NCI-H2029 (cell line): Measurements from ENCODE around the gene ZNF281.

Experiments used
- DNase-seq: peaks from one replicate; lab custom pipeline; 2025; lab: John Stamatoyannopoulos, UW

ZNF281 gene

DNA sequence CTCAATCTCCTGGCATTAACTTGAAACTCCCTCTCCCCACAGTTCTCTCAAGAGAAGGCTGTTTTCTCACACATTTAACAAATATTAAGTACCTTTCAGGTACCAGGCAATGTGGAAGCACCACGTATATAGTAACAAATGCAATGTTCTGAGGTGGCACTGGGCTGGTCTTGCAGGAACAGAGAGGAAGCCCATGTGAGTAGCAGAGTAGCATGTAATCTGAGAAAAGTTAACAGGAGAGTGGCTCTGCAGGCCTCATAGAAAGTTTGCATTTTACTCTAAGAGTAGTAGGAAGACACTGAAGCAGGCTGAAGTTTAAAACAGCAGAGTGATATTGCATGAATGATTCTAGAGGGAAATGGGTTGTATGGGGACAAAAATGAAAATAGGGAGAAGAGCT is 21.0 kb downstream of the ZNF281 start:
- no peak for DNase-seq

DNA sequence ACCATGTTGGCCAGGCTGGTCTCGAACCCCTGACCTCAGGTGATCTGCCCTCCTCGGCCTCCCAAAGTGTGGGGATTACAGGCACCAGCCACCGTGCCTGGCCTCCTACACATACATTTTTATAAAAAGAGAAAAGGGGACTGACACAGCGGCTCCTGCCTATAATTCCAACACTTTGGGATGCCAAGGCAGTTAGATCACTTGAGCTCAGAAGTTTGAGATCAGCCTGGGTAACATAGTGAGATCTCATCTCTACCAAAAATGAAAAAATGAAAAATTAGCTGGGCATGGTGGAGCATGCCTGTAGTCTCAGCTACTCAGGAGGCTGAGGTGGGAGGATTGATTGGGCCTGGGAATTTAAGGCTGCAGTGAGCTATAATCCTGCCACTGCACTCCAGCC is 23.4 kb downstream of the ZNF281 start:
- no peak for DNase-seq

DNA sequence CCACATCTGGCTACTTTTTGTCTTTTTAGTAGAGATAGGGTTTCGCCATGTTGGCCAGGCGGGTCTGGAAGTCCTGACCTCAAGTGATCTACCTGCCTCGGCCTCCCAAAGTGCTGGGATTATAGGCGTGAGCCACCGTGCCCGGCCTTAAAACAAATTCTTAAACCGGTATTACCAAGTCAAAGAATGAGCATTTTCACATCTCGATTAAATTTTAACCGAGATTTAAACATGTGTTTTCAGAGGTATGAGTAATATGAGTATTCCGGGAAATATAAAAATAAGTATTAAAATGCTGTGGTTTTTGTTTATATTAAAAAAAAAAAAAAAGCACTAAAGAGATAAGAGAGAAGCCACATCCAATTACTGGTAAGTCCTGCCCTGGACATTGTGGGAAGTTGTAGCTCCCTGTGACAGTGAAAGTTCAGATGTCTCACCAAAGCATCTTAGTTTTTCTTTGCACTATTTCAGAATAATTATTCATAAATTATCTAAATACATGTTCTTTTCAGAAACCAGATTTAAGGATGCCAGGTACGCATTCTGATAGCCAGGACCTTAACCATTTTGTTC is 24.9 kb downstream of the ZNF281 start:
- no peak for DNase-seq

DNA sequence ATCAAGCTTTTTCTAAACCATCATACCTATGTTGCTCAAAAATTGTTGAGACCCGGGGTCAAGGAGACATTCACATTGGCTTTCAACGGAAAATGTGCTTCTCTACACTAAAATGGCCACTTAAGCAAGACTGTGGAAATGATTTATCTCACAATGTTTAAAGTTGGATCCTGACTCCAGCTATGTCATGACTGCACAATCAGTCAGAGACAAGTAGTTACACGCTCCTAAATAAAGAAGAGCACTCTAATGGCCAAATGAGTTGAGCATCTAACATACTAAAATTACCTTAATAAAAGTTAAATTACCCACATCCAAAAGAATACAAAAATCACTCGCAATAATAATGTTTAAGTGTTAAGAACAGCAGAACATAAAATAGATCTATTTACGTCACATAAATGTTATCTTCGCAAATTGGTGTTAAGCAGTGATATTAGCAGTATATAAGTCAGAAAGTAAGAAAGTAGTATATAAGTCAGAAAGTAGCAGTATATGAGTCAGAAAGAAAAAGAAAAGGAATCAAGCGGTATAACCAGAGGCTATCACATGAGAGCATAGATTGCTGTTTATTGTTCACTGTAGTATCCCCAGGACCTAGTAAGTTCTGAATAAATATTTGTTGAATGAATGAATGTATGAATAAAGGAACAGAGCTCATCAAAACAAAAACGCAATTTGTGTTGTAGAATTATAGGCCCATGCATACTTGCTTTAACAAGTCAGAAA is 28.4 kb downstream of the ZNF281 start:
- DNase-seq: no peak

DNA sequence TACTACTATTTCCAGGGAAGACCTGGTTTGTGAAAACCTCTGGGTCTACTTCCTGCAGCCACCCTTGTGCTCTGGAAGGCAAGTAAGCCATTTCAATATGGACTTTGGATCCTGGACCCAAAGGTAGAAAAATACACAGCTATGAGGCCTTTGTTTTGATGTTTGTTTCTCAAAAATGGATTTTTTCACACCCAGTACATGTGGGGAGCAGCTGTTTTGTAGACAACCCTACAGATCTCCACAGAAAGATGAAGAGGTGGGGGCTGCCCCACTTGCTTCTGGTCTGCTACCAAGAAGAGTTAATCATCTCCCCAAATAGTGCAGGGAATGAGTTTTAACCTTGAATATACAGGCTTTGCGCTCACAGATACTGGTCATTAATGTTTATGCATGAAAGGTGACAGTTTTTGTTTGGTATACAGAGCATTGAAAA is 29.2 kb downstream of the ZNF281 start:
- DNase-seq: no peak

DNA sequence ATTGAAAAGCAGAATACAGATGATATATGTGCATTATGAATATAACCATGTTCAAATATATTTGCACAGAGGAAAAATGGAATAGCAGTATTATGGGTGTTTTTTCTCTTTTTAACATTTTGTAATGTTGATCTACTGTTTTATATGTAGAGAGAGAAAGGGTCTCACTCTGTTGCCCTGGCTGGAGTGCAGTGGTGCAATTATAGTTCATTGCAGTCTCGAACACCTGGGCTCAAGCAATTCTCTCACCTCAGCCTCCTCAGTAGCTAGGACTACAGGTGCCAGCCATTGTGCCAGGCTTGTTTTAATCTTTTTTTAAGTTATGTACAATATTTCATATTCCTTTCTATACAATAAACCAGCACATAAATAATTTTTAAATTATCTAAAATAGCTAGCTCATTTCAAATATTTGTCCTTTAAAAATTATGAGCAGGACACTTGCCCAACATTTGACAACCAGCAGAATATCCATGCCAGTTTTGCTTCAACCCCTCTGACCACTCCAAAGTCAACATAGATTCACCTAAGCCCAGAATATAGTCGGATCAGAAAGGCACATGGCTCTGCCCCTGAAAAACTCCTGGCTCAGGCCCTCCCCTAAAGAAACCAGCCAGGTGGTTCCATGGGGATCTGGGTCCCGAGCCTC is 29.8 kb downstream of the ZNF281 start:
- no peak for DNase-seq

DNA sequence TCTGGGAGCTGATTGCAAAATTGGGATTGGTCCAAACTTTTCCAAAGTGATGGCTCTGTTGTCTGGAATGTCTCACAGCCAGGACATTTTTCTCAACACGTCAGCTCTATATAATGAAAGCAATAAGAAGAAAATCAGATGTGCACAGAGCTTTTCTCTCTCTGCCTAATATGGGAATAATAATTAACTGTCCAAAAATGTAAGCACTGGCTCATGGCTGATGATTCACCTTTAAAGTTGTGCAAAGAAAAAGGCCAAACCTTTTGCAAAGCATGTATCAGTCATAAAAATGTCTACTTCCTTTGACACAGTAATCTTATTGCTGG is 30.4 kb downstream of the ZNF281 start:
- no peak for DNase-seq

DNA sequence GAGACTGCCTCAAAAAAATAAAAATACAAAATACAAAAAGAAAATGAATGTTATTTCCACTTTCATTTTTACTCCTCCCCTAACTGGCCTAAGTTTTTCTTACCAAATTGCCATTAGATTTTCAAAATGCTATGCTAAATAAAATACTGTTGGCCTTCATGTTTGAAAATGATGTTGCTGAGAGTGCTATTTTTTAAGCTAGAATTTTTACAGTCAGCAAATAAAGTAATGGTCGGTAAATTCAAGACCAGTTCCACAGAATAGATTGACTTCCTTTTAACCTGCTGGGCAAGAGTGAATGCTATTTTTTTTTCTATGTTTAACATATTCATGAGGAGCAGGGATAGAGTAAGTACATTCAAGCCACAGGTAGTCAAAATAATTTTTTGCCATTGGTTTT is 31.7 kb downstream of the ZNF281 start:
- no peak for DNase-seq

DNA sequence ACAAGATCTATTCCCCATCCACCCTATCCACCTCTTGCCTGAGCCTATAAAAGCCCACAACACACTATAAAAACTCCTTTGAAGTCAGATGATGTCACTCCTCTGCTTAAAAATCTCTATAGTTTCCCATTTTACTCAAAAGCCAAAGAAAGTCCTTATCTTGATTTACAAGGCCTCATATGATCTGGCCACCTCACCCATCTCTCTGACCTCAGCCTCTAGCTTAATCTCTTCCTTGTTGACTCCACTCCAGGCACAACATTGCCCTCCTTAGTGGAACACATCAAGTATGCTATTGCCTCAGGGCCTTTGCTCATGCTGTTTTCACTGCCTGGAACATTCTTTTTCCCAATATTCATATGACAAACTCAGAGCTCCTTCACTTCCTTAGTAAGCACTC is 33.3 kb downstream of the ZNF281 start:
- DNase-seq: no peak

DNA sequence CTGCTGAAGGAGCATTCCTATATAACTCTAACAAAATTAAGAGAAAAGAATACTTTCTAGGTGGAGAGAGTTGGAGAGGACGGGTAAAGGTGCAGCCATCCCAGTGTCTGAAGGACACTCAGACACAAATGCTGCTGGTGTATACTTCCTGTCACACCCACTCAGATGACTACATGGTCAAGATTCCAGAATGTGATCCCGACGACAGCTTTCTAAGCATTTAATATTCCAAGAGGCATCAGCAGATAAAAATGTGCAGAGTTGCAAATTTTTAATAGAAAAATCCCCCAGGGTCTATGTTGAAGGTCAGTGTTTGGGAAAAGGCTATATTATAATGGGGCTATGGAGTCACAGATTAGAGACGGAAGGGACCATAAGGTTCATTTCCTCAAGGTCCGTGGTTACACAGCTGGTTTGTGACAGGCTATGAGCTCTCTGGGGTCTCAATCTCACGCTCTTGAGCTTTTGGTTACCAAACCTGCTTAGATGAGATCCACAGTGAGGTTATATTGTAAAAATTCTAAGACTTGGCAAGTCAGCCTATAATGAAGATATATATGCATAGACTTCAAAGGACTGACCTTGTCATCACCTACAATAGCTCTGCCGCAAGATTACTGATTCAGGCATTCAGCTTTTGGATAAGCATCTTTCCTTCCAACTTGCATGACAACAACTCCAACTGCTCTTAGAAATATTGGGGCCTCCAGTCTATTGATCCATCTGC is 35.1 kb downstream of the ZNF281 start:
- DNase-seq: no peak

DNA sequence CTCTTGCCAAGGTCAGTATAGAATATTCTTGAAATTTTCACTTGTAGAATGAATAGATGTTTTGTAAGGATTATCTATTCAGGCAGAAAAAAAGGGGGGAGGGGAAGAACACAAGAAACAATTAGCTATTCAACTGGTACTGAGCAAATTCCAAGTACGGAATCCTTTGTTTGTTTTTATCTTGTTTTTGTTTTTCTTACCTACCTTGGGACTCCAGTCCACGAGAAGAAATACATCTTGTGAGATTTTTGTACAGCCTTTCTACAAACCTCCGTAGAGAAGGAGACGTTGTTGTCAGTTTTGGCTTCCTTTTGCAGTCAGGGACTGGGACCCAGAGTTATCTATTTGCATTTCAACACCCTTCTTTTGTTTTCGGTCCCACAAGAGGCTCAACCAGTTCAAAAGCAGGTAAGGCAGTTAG is 36.0 kb downstream of the ZNF281 start:
- DNase-seq: no peak

DNA sequence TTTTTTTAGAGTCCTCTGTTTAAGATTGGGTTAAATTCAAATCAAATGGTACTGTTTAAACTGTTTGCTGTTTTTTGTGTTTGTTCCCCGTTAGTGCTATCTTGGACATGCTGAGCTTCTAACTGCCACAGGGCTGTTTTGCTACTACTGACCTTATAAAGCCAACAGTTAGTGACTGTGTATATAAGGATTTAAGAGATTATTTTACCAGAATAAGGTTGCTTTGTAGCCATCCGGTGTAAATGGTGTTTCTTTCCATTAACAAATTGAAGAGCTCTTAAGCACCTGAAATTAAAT is 37.0 kb downstream of the ZNF281 start:
- no peak for DNase-seq

DNA sequence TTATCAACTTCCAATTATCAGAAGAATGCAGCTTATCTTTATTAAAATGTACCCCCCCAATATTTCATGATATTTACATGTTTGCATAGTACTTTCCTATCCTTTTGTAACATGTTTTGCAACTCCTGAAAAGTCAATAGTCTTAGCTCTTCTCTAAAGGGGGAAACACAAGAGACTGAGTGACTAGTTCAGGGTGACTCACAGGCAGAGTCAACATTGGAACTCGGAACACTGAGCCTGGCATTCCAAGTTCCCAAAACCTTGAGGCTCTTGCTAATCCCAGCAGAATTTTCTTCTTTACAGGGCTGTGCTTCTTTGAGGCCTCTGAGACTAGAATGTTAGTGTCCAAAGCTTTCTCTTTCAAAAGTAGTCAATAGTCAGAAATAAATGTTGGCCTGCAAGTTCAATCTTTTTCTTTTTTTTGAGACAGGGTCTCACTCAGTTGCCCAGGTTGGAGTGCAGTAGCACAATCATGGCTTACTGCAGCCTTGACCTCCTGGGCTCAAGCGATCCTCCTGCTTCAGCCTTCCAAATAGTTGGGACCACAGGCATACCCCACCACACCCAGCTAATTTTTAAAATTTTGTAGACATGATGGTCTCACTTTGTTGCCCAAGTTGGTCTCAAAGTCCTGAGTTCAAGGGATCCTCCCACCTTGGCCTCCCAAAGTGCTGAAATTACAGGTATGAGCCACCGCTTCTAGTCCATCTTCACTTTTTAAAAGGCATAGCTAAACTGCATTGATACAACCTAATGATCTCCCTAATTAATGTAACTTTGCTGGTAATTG is 37.5 kb downstream of the ZNF281 start:
- DNase-seq: no peak

DNA sequence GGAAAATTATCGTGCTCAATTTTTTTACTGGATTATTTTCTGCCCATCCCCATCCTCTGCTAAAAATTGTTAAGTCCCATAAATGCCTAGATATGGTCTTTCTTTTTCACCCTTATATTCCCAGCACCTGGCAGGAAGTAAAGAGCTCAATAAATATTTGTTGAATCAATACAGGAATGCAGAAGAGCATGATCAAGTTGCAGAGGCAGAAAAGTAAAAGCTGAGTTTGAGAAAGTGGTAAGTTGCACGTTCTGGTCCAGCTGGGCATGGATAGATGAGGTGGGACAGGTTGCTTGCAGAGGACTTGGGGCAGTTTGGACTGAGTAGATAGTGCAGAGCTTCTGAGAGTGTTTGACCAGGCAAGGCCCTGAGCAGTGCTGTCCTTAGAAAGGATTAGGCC is 40.1 kb downstream of the ZNF281 start:
- no peak for DNase-seq

DNA sequence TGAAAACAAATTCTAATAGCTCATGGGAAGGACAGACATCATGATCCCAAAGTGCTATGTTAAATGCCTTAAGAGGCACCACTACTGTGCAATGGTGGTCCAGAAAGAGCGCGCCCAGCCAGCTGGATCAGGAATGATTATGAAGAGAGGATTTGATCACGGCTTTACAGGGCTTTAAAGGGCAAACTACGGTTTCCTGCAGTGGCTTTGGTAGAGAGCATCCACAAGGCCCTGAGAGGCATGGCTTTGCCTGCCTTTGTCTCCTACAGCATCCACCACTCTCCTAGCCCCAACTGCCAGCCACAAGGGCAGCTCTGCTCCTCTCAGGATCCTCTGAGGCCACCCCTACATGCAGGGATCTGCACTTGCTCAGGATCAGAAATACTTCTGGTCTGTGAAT is 40.7 kb downstream of the ZNF281 start:
- DNase-seq: no peak

DNA sequence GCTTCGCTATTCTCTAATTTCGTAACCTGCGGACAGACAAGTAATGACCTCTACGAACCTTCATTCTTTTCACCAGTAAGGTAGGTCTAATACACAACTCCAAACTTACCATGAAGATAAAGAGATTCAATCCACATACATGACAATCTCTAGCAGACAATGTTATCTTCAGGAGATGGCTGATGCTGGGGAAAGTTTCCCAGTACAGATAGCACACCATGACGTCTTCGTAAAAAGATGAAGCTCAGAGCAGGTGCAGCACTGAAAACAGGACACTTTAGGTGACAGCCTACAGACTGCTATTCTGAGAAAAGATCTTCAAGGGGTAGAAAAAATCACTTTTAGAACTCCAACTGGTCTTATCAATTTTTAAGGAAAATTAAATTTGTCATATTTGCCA is 41.3 kb downstream of the ZNF281 start:
- no peak for DNase-seq

DNA sequence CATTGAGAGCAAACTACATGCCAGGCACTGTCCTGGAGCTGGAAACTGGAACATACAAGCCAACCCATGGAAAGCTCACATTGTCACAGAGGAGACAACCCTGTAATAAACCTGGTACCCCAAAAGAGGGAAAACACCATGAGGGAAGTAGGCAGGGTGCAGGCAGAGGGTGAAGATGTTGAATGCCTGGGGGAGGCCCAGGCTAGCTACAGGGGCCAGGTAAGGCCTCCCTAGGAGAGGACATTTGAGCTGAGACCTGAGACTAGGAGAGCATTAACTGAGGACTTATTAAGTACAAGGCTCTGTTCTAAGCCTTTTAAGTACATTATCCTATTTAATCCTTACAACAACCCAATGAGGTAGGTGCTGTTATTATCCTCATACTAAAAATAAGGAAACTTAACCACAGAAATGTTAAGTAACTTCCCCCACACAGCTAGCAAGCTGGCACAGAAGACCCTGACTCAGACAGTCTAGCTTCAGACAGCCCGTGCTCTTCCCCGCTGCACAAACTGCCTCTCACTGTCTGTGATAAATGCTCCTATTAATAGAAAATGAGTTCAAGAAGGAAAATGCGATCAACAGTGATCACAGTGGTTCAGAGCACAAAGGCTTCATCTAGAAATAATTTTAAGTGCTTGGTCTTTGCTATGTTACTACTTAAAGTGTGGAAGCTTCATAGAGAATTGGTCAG is 41.8 kb downstream of the ZNF281 start:
- no peak for DNase-seq

DNA sequence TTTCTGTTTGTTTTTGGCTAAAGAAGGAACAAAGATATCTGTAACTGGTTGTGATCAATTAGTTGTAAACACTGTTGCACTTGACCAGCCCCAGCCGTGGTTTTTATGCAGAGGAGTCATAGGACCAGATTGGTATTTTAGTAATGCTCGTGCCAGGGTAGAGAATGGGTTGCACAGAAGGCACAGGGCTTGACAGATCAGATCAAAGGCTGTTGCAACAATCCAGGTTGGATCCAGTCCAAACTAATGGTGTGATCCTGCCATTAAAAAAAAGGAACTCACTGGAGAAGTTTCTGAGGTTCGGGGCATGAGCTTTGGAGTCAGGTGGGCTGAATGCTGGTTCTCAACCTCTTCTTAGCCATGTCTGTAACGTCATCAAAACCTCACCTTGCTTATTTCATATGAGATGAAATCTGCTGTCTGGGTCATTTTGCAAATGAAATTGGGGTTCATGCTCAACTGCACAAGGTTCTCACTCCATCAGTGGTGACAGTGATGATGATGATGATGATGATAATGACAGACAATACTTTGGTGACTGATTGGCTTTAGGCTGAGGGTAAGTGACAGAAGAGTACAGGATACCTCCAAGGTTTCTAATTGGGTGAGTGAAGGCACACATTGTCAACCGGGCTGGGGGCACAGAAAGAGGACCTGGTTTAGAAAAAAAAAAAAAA is 43.1 kb downstream of the ZNF281 start:
- no peak for DNase-seq

DNA sequence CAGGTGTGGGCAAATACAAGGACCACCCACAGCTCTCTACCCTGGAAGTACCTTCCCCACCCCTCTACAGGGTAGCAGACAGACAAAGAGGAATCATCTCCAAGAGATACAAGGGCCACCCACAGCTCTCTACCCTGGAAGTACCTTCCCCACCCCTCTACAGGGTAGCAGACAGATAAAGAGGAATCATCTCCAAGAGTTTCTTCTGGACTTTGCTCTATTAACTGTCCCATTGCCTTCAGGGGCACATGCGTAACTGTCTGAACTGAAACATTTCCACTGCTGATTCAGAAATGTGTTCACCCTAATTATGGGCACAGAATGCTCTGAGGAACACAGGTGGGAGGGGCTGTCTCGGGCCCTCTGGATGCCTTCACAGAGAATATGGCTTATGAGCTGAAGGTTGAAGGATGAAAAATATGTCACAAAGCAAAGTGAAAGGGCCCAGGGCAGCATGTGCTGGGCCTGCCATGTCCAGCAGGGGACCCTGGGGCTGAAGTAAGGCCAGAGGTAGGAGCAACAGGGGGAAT is 43.9 kb downstream of the ZNF281 start:
- no peak for DNase-seq

DNA sequence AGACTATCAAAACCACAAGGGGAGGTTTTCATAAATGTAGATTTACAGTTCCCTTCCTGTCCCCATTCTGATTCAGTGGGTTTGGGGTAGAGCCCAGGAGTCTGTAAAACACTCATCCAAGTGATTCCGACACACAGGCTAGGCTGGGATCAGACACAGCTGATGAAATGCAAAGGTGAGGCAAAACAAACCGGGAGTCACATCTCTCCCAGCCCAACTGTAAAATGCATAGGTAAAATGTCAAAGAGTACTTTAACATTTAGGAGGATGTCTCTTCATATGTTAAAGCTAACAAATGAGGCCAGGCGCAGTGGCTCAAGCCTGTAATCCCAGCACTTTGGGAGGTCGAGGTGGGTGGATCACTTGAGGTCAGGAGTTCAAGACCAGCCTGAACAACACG is 45.0 kb downstream of the ZNF281 start:
- DNase-seq: no peak
